Osteoblast (primary cell): ENCODE measurements around the gene GCKR. TPM values are rescaled to one million over a fixed set of nuclear protein-coding genes. Genes with fewer than 3 reads are reported as not detected.

Source experiments
- DNase-seq: peaks from one replicate; pipeline ENCODE4 v3.0.0; 2011; ENCODE audit warnings: low spot score, mixed read lengths; ENCODE audit not compliant: insufficient read length; ENCODE audit errors: missing footprints
- H2AFZ ChIP-seq: 2 replicates; pipeline ENCODE4 v1.6.0; 2011; ENCODE audit warnings: mild to moderate bottlenecking, low read length
- H3K27ac ChIP-seq: 2 replicates; pipeline ENCODE4 v1.5.1; 2011; ENCODE audit warnings: mild to moderate bottlenecking, low read depth, low read length, moderate library complexity
- H3K27me3 ChIP-seq: 2 replicates; pipeline ENCODE4 v1.6.0; 2012; ENCODE audit warnings: mild to moderate bottlenecking, control low read depth, inconsistent platforms, low read length, moderate library complexity; ENCODE audit not compliant: insufficient read depth
- H3K36me3 ChIP-seq: 2 replicates; pipeline ENCODE4 v1.5.1; 2011; ENCODE audit warnings: mild to moderate bottlenecking, low read length, control low read depth, moderate library complexity; ENCODE audit not compliant: insufficient read depth
- H3K4me1 ChIP-seq: 2 replicates; pipeline ENCODE4 v1.5.1; 2011; ENCODE audit warnings: mild to moderate bottlenecking, low read length, control low read depth, moderate library complexity; ENCODE audit not compliant: insufficient read depth
- H3K4me2 ChIP-seq: 2 replicates; pipeline ENCODE4 v1.6.0; 2011; ENCODE audit warnings: mild to moderate bottlenecking, low read length; ENCODE audit not compliant: insufficient read depth
- H3K4me3 ChIP-seq: fragments of 200-600 bp; sonication (generic); 3 replicates; pipeline ENCODE4 v1.5.1; 2012; ENCODE audit warnings: mild to moderate bottlenecking, low read length, inconsistent platforms; ENCODE audit not compliant: insufficient read depth
- H3K79me2 ChIP-seq: 2 replicates; pipeline ENCODE4 v1.6.0; 2012; ENCODE audit warnings: mild to moderate bottlenecking, low read length, control low read depth, inconsistent platforms; ENCODE audit not compliant: insufficient read depth
- H3K9me3 ChIP-seq: 2 replicates; pipeline ENCODE4 v1.5.1; 2011; ENCODE audit warnings: low read depth, low read length, control low read depth
- H4K20me1 ChIP-seq: 2 replicates; pipeline ENCODE4 v1.6.0; 2012; ENCODE audit warnings: mild to moderate bottlenecking, low read length, control low read depth; ENCODE audit not compliant: insufficient read depth
- total RNA-seq: library from RNA; depleted of rRNA; stranded (reverse); fragments of >200 nt; gene quantifications from 2 replicates; pipeline ENCODE4 v1.2.3, GENCODE V29; 2012
- TF ChIP-seq, protein P1 (sequence below): IDR thresholded peaks from 2 replicates; pipeline ENCODE4 v1.5.1; 2011; ENCODE audit warnings: mild to moderate bottlenecking, low read depth, low read length, moderate library complexity; ENCODE audit errors: extremely low read depth

Gene GCKR
- total RNA-seq, 1 donor: 1.4 TPM

DNA sequence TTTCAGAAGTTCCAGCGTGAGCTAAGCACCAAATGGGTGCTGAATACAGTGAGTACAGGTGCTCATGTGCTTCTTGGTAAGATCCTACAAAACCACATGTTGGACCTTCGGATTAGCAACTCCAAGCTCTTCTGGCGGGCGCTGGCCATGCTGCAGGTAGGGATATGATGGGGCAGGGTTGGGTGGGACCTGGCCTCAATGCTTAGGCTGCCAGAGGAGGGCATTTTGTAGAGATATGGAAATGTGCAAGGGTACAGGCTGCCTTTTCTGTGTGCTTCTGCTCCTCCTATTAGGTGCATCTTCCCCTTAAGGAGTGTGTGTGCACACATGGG lies 22.1 kb downstream of the GCKR start:
- no peak overlapping the region for H3K4me3 ChIP-seq
- H3K36me3 ChIP-seq: no peaks in the 10 kb centered on the region
- H3K27ac ChIP-seq: no peak overlapping the region
- TF ChIP-seq, protein P1, sequence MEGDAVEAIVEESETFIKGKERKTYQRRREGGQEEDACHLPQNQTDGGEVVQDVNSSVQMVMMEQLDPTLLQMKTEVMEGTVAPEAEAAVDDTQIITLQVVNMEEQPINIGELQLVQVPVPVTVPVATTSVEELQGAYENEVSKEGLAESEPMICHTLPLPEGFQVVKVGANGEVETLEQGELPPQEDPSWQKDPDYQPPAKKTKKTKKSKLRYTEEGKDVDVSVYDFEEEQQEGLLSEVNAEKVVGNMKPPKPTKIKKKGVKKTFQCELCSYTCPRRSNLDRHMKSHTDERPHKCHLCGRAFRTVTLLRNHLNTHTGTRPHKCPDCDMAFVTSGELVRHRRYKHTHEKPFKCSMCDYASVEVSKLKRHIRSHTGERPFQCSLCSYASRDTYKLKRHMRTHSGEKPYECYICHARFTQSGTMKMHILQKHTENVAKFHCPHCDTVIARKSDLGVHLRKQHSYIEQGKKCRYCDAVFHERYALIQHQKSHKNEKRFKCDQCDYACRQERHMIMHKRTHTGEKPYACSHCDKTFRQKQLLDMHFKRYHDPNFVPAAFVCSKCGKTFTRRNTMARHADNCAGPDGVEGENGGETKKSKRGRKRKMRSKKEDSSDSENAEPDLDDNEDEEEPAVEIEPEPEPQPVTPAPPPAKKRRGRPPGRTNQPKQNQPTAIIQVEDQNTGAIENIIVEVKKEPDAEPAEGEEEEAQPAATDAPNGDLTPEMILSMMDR: no peak
- no peaks in the 10 kb centered on the region for H3K79me2 ChIP-seq
- DNase-seq: no peak
- no peaks in the 10 kb centered on the region for H3K4me1 ChIP-seq
- H4K20me1 ChIP-seq: no peaks in the 10 kb centered on the region
- no peak overlapping the region for H3K4me2 ChIP-seq
- no peak overlapping the region for H2AFZ ChIP-seq
- no peaks in the 10 kb centered on the region for H3K9me3 ChIP-seq
- no peaks in the 10 kb centered on the region for H3K27me3 ChIP-seq

DNA sequence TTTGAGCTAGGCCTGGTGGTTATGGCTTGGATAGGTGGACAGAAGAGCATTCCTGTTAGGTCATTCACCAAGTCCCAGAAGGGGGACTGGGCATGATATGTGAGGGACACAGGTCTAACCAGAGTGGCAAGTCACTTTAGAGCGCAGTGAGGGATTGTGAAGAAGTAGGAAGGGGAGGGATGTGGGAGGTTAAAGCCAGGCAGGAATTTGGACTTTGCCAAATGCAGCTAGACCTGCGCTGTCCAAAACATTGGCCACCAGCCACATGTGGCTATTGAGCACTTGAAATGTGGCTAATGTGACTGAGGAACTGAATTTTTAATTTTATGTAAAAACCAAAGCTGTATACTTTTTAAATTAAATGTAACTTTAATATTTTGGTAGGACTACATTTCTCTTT lies 23.7 kb downstream of the GCKR start:
- H3K4me2 ChIP-seq: no peak overlapping the region
- no peak overlapping the region for H2AFZ ChIP-seq
- TF ChIP-seq, protein P1: no peak
- H3K36me3 ChIP-seq: no peaks in the 10 kb centered on the region
- no peaks in the 10 kb centered on the region for H4K20me1 ChIP-seq
- no peak for DNase-seq
- H3K79me2 ChIP-seq: no peaks in the 10 kb centered on the region
- no peaks in the 10 kb centered on the region for H3K4me1 ChIP-seq
- H3K9me3 ChIP-seq: no peaks in the 10 kb centered on the region
- no peaks in the 10 kb centered on the region for H3K27me3 ChIP-seq
- no peak overlapping the region for H3K27ac ChIP-seq
- no peak overlapping the region for H3K4me3 ChIP-seq

DNA sequence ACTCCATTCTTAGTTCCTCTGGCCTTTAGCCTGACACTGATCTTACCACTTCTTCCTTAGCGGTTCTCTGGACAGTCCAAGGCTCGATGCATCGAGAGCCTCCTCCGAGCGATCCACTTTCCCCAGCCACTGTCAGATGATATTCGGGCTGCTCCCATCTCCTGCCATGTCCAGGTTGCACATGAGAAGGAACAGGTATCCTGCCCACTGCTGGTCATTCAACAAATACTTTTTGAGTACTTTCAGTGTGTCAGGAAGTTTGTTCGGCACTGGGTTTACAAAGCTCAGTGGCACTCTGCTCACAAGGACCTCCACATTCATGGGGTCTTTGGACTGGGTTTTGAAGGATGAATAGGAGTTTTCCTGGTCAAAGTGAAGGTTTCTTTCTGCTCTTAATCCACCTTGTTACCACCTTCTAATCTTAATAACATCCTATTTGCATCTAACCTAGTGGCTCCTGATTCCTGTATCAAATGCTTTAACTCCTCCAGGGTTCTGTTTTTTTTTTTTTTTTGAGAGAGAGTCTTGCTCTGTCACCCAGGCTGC lies 25.8 kb downstream of the GCKR start:
- no peak overlapping the region for H2AFZ ChIP-seq
- no peaks in the 10 kb centered on the region for H3K79me2 ChIP-seq
- DNase-seq: no peak
- no peak overlapping the region for H3K27ac ChIP-seq
- H3K4me3 ChIP-seq: no peak overlapping the region
- H4K20me1 ChIP-seq: no peaks in the 10 kb centered on the region
- H3K4me2 ChIP-seq: no peak overlapping the region
- no peaks in the 10 kb centered on the region for H3K27me3 ChIP-seq
- H3K36me3 ChIP-seq: no peaks in the 10 kb centered on the region
- no peaks in the 10 kb centered on the region for H3K9me3 ChIP-seq
- no peaks in the 10 kb centered on the region for H3K4me1 ChIP-seq
- TF ChIP-seq, protein P1: no peak

DNA sequence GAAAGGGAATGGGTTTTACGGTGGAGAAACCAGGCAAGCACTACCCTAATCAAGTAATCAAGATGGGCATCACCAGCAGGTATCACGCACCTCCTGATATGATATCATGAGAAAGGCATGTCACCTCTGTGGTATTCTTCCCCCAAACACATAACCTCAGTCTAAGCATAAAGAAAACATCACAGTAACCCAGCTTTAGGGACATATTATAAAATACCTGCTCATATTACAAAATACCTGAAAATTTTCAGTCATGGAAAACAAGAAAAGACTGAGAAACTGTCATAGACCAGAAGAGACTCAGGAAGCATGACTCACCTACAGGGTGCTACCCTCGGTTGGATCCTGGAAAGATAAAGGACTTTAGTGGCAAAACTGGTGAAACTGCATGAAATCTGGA lies 30.5 kb downstream of the GCKR start:
- no peaks in the 10 kb centered on the region for H3K27me3 ChIP-seq
- no peaks in the 10 kb centered on the region for H3K79me2 ChIP-seq
- H4K20me1 ChIP-seq: no peaks in the 10 kb centered on the region
- no peaks in the 10 kb centered on the region for H3K4me1 ChIP-seq
- no peak overlapping the region for H3K4me2 ChIP-seq
- H2AFZ ChIP-seq: no peak overlapping the region
- H3K9me3 ChIP-seq: no peaks in the 10 kb centered on the region
- H3K27ac ChIP-seq: no peak overlapping the region
- TF ChIP-seq, protein P1: no peak
- H3K4me3 ChIP-seq: no peak overlapping the region
- DNase-seq: no peak
- H3K36me3 ChIP-seq: no peaks in the 10 kb centered on the region
